Loucy (cell line): ENCODE data around the gene TCF15.

ENCODE experiments used
- CTCF ChIP-seq: fragments of 200-600 bp; sonication (generic); conservative IDR thresholded peaks from 2 replicates; pipeline ENCODE4 v1.5.1; 2014; ENCODE audit warnings: mild to moderate bottlenecking, antibody characterized with exemption, low read length
- EZH2phosphoT487 ChIP-seq: fragments of 200-600 bp; IDR thresholded peaks from 2 replicates; pipeline ENCODE4 v1.6.1; 2018; ENCODE audit warnings: antibody characterized with exemption, mild to moderate bottlenecking, moderate library complexity, borderline replicate concordance

- TF ChIP-seq CTCF (no peak), EZH2phosphoT487 (no peak)
Observed at GRCh38 chr20:575230-575629, 34.9 kb downstream of the TCF15 start.
